HG03095 (cell line): Measurements from ENCODE around the gene PLEKHG5.
"Not testable (repeated sequence)": the region's sequence is repeated elsewhere in the genome, so short reads cannot be mapped to it uniquely, and the experiment has no call there.

Experiments
- ATAC-seq: cut with Tn5 transposase; IDR thresholded peaks from one replicate; pipeline ENCODE4 v1.9.1; 2021; ENCODE audit warnings: moderate library complexity; ENCODE audit not compliant: unreplicated experiment

PLEKHG5 gene

DNA sequence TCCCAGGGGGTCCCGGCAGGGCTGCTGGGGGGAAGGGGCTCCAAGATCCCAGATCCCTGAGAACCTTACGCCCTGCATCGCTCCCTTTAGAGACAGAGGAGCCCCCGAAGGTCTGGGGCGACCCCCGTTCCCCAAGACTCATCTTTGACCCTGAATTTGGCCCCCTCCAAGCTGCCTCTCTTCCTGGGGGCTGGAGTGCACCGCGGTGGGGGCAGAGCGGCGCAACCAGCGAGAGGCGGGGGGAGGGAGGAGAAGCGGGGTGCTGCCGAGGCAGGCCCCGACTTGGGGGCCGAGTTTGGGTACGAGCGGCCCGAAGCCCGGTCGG lies 5.4 kb upstream of the PLEKHG5 start:
- no peak for ATAC-seq

DNA sequence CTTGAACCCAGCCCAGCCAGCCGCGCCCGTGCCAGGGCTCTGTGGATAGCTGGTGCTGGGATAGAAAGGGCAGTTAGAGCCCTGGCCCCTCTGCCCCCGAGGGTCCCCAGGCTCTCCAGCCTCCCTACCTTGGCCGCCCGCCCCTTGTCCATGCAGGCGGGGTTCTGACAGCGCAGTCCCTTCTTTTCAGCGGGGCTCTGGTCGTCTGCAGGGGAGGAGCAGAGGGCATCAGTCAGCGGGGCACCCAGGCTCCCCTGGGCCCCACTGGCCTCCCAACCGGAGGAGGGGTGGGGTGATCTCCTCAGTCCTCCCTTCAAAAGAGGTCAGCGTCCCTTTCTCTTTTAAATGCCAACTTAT lies 4.9 kb upstream of the PLEKHG5 start:
- ATAC-seq = no peak

DNA sequence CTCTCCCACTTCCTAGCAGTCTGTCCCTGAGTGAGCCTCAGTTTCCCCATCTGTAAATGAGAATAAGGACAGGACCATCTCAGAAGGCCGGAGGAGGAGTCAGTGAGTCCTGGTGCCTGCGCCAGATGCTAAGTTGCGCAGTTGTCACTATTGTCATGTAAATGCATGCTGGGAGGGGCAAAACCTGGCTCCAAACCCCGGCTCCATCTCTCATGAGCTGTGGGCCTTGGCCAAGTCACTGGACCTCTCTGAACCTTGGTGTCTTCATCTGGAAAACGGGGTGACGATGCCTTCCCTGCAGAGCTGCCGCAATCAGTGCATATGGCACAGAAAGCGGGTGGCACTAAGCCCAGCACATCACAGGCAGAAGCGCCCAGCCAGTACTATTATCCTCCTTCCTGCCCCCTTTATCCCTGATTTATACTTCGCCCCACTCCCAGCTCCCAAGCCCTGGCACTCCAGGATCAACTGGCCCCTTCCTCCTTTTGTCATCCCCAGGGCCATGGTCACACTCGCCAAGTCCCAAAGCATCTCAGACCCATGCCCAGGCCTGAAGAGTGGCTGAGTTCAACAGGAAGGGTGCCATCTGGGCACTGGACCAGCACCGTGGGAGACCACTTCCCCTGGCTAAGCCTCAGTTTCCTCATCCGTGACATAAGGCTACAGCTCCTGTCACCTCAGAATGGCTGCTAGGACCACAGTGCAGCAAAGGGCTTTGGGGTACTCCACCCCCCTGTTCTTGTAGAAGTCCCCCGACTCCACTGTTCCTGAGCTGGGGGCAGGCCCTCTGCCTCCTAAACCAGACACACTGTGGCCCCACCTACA lies 4.3 kb upstream of the PLEKHG5 start:
- ATAC-seq = no peak

DNA sequence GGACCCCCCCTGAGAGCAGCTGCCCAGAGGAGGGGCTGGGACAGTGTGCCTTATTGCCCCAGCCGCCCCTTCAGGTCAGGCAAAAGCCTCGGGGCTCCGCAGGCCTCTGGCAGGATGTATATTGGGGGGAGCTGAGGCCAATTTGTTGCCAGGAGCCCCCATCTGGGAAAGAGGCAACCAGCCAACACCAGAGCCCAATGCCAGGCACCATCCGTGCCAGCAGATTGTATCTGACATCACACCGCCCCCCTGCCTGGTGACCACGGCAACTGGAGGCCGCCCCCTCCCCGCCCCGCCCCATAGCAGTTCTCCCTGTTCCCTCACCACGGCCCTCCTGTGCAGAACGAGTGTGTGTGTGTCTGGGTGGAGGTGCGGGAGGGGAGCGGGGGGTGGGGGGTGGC lies 3.6 kb upstream of the PLEKHG5 start:
- ATAC-seq = no peak

DNA sequence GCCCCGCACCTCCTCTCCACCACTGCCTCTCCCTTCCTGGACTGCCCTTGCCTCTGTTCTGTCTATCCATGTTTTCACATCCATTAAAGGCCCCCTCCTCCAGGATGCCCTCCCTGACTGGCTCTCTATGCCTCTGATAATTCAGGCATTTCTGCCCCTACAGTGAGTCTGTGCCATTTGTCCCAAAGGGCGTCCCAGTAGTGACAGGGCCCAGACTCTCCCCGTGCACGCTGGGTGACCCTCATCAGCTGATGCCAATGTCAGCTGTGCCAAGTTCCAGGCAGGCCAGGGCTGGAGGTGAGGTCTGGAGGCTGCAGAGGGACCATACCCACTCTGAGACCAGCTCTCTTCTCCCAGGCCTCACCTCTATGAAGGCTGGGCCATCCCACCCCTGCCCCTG lies 3.2 kb upstream of the PLEKHG5 start:
- no peak for ATAC-seq

DNA sequence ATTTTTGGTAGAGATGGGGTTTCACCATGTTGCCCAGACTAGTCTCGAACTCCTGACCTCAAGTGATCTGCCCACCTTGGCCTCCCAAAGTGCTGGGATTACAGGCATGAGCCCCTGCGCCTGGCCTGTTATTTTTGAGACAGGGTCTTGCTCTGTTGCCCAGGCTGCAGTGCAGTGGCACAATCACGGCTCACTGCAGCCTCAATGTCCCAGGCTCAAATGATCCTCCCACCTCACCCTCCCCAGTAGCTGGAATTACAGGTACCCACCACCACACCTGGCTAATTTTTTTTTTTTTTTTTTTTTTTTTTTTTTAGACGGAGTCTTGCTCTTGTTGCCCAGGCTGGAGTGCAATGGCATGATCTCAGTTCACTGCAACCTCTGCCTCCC lies 2.4 kb upstream of the PLEKHG5 start:
- ATAC-seq = not testable (repeated sequence)

DNA sequence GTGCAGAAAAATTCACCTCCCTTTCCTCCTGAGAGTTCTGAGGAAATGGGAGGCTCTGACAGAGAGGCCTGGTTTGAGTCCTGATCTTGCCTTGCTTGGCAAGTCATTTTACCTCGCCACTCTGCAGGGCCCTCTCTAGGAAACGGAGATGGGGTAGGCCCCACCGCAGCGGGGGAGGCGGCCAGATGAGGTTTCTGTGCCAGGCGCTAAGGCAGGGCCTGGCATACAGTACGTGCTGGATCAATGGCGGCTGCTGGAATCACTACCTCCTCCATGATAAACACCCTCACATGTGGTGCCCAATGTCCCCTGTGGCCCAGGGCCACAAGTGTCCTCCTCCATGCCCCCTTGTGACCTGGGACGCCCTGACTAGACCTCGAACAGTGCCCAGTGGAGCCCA lies 499 bp upstream of the PLEKHG5 start:
- no peak for ATAC-seq

DNA sequence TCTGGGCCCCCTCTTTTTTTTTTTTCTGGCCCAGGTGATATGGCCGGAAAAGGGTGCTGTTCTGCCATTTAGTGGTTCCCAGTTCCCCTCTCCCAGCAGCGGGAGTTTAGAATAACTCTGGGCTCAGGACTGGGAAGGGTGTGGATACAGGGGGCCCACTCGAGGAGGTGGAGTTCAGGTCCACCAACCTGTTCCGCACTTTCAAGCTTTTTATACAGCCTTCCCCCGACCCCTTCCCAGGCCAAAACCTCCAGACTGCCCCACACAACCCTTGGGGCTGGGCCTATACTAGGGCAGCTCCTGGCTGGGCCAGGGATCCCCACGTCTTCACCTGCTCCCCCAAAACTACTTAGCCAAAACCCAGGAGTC lies 402 bp downstream of the PLEKHG5 start:
- ATAC-seq = no peak

DNA sequence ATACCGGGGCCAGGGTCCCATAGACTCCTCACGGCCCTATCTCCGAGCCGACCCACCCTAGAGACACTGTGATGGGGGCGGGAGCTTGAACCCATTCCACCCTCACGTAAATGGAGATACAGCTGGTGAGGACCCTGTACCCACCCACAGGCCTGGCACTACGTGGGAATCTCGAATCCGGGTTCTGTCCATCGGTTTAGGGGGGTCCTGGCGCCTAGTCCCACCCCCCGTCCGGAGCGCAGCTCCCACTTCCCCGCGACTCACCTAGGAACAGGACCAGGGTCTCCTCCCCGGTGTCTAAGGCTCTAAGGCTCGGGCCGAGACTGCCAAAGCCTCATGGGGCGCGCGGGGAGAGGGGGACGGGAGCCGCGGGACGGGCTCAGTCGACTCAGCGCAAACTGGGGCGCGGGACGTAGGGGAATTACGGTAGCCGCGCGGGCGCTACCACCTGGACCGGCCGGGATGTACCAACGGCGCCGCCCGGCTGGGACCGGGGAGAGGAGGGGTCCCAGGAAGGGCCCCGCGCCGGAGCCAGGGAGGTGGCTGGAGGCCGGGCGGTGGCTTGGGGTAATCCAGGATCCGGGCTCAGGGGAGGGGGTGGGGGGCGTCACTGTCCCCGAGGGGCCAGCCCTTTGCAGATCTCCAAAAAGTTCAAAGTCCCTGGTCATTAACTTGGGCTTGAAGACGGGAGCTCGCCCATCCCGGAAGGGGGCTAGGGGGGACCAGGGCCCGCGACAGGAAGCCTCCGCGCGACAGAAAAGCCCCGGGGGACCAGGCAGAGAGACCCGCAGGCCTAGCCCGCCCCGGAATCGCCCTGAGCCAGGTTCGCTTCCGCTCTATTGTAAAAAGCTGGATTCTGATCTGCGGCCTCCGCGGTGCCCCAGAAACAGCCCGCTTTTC lies 1.0 kb downstream of the PLEKHG5 start:
- ATAC-seq = no peak

DNA sequence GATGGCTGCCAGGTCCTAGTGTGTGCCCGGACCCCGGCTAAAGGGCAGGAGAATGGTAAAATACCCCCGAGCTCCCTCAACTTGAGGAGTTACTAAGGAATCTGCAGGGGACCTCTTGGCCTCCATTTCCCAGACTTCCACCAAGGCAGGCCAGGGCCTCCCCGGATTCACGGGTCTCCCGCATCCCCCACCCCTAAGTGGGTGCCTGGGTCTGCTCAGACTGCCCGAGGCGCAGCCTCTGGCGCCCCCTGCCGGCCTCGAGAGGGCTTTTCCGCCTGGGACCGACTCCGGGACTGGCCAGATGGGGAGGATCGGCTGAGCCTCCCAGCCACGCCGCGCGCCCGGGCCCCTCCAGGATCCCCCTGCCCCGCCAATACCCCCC lies 1.7 kb downstream of the PLEKHG5 start:
- ATAC-seq = no peak

DNA sequence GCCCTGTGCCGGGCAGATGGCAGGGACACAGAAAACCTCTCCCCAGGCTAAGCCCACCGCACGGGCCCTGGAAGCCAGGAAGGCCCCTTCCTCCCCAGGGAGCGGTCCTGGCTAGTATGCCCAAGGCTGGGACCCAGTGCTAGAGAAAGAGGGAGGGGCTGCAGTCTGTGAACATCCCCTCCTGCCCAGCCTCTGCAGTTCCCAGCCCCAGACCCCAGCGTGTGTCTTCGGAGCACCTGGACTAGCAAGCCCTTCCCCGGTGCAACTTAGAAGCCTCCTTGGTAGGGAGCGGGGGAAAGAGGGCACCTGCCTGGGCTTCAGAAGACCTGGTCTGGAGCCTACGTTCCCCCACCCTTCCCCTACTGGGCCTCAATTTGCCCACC lies 2.1 kb downstream of the PLEKHG5 start:
- ATAC-seq = no peak

DNA sequence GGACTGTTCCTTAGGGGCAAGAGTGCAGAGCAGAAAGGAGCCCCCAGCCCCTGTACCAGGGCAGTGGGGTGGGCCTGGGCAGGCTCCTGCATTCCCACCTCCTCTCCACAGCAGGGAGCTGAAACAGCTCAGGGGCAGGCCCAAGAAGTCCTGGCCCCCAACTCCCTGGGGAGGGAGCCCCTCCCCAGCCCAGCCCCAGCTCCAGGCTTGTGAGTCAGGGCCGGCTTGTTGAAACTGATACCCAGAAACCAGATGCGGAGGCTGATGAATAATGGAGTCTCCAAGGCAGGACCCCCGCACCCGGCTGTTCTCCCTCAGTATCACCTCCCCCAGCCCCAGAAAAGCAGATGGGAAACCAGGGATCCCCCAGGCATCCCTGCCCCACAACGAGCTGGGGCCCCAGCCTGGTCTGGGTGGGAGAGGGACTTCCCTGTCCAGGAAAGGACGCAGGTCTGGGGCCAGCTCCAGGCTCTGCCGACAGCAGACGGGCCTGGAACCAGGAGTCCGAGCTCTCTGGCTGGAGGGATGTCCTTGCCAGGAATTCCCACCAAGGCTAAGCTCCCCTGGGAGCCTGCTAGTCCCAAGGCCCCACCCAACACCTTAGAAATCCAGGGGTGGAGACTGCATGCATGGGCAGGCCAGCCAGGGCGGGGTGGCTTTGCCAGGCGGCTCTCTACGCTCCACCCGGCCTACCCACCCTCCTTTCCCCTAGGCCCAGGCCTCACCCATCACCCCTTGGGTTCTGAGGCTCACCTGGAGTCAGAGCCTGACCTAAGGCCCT lies 2.7 kb downstream of the PLEKHG5 start:
- no peak for ATAC-seq

DNA sequence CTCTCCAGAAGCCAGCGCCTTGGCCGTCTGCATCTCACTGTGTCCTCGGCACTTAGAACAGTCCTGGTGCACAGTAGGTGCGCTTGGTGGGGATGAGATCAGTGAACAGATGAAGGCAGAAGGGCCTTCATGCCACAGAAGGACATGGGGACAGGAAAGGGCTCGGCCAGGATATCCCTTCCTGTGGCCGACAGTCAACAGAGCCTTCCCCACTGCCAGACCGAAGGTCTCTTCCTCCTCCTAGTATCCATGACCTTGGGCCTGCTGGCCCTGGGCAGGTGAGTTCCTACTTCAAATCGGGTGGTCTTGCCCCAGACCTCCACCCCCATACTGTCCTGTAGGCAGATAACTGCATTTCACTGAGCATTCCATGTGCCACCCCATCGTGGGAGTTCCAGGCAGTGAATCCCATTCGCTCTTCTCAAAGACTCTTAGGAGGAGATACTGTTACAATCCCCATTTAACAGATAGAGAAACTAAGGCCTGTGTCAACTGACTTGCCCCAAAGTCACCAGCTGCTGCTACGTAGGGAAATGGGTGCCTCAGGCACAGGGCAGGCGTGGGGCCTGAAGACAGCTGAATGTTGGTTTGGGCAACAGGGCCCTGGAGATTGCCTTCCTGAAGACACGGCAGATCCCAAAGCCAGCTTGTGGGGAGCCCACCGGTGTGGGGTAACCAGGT lies 3.5 kb downstream of the PLEKHG5 start:
- ATAC-seq = no peak

DNA sequence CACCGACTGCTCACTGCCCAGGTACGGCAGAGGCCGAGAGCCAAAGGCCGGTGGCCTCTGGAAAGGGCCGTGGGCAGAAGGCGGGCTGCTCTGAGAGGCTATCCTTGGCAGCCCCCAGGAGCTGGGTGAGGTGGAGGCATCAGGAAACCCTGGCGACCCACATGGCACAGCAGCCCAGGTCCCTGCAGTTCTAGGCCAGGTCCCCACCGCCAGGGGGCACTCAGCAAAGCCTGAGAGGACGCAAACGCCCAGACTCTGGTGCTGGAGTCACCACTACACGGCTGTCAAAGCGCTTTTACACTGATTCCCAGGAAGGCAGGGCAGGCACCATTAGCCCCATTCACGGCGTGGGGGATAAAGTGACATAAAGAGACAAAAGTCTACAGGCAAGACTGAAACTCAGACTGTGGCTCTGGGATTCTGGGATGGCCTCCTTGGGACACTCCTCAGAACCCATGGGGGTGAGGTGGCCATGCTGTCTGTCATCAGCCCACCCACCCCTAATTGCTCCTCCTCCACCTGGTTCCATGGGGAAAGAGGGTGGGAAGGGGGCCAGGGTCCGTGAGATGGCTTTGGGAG lies 4.9 kb downstream of the PLEKHG5 start:
- ATAC-seq = no peak

DNA sequence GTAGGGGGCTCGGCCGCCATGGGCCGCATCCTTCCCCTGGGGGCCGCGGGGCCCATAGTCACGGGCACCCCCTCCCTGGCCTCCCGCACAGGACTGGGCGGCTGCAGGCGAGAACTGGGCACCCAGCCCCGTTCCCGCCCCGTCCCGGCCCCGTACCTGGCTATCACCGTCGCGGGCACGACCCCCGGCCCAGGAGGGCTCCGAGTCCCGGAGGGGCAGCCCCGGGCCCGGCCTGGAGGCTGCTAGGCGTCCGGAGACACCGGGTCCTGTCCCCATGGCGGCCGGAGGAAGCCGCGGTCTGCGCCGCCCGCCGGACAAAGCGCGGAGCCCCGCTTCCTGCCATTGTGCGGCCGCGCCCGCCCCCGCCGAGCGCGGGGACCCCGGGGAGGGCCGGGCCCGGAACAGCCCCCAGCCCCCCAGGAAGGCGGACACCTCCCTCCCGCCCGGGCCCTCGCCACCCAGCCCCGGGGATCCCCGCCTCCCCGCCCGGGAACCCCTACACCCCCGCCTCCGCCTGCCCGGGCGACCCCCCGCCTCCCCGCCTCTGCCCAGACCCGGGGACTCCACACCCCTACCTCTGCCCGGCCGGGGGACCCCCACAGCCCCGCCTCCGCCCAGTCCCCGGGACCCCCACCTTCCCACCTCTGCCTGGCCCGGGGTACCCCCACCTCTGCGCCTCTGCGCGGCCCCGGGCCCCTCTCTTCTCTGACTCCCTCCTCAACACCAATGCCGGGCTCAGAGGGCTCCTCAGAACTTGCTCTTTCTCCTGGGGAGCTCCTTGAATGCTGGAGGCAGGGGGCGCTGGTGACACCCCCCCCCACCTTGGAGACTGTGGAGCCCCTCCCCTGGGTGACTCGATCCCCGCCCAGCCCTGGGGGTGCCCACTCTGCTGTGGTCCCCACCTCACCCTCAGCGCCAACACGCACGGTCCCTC lies 6.0 kb downstream of the PLEKHG5 start:
- ATAC-seq = no peak

DNA sequence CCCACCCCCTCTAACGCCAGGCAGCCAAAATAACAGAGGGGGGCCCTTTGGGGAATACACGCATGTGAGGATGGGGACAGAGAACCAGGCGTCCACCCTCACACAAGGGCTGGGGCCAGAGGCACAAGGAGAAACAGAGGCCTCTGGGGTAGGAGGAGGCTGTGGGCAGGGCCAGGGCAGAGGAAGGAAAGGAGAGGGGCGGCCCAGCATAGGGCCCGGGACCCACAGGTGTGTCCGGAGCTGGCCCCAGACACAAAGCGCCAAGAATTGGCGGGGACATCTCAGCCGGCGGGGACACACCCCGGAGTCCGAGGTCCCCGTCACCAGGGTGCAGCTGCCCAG lies 6.7 kb downstream of the PLEKHG5 start:
- no peak for ATAC-seq

DNA sequence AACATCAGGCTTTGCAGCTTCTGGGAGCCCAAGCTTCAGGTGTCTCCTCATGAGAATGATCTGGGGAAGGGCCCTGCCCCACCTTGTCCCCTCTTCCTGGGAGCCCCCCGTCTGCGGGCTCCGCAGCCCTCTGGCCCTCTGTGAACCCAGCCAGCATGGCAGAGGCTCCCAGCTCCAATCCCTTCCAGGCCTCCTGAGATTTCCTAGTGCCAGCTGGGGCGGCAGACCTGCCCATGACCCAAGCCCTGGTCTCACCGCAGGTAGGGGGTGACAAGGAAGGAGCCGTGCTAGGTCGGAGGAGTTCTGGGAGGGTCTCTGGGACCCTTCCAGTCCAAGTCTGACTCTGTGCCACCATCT lies 7.7 kb downstream of the PLEKHG5 start:
- no peak for ATAC-seq

DNA sequence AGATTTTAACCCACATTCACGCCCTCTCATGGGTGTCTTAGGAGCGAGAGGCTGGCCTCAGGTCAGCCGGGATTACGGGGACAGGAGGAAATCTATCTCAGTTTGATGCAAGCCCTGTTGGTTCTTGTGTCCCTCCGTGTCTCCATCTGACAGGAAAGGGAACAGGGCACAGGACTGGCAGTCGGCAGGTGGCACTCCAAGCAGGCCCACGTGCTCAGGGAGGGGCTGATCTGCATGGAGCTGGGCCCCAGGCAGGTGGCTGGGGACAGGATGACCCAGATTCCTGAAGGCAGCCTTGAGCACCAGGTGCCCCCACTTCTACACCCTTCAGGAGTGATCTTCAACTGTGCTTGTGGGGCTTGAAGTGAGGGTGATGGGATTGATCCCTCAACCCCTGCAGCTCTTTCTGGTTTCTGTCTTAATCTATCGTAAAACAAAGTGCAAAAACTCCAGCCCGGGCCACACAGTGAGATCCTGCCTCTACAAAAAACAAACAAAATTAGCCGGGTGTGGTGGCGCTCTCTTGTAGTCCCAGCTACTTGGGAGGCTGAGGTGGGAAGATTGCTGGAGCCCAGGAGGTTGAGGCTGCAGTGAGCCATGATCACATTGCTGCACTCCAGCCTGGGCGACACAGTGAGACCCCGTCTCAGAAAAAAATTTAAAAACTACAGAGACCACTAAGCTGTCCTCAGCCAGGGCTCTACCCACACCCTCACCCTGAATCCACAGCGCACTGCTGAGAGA lies 8.3 kb downstream of the PLEKHG5 start:
- no peak for ATAC-seq

DNA sequence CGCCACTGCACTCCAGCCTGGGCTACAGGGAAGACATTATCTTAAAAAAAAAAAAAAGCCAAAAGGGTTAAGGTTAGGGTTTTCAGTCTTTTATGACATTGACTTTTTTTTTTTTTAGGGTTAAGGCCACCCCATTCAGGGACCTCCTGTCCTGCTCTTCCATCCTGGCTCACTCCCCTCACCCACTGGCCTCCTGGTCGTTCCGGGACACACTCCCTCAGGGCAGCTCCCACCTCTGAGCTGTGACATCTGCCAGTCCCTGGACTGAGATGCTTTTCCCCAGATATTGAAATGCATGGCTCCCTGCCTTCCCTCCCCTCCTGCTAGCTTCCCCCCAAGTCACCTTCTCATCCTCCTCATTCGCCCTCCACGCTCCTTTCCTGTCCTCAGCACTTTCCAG lies 9.6 kb downstream of the PLEKHG5 start:
- no peak for ATAC-seq
